ENCODE data around the gene PTPRJ. TPM values are rescaled to one million over a fixed set of nuclear protein-coding genes. Genes with fewer than 3 reads are reported as not detected.

PTPRJ gene
- polyA plus RNA-seq, 3 donors = 10.0 to 36.4 (median 14.6) TPM

DNA sequence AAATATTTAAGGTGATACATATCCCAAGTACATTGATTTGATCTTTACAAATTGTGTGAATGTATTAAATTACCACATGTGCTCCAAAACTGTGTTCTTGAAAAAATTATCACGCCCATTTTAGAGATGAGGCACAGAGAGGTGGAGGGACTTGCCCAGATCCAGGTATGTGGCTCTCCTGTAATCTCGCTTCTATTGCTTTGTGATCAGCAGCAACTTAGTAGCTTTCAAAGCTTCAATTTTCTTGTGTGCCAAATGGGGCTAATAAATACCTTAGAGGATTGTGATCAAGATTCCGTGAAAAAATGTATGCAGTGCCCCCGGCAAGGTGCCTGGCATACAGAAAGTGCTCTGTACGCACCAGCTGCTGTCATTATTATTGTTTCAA is 18.0 kb downstream of the PTPRJ start:
- no peaks in the 10 kb centered on the region for H3K27me3 ChIP-seq (ENCODE audit: control insufficient read depth in 2 of 2, insufficient read depth in 2 of 2, low read length in 2 of 2)
- H3K79me2 ChIP-seq (ENCODE audit: insufficient read depth, low read length) = peaks cover 98% of the 10 kb centered on the region
- no peak overlapping the region for H3K4me2 ChIP-seq (replicated peaks; ENCODE audit: extremely low read depth, low read length, poor library complexity, severe bottlenecking)
- H3K27ac Mint-ChIP-seq = no peak overlapping the region
- TF ChIP-seq, protein P1, sequence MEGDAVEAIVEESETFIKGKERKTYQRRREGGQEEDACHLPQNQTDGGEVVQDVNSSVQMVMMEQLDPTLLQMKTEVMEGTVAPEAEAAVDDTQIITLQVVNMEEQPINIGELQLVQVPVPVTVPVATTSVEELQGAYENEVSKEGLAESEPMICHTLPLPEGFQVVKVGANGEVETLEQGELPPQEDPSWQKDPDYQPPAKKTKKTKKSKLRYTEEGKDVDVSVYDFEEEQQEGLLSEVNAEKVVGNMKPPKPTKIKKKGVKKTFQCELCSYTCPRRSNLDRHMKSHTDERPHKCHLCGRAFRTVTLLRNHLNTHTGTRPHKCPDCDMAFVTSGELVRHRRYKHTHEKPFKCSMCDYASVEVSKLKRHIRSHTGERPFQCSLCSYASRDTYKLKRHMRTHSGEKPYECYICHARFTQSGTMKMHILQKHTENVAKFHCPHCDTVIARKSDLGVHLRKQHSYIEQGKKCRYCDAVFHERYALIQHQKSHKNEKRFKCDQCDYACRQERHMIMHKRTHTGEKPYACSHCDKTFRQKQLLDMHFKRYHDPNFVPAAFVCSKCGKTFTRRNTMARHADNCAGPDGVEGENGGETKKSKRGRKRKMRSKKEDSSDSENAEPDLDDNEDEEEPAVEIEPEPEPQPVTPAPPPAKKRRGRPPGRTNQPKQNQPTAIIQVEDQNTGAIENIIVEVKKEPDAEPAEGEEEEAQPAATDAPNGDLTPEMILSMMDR (IDR thresholded peaks at IDR 0.05) = no peak
- no peak overlapping the region for H3K4me3 ChIP-seq (replicated peaks in 1 of 3; ENCODE audit: low read depth in 2 of 3, low read length in 3 of 3)
- no peak for DNase-seq
- H3K27ac ChIP-seq (ENCODE audit: low read depth in 1 of 2, low read length in 2 of 2) = peak overlapping the region in 1 of 2 donors; percentile 15
- H3K9ac ChIP-seq (ENCODE audit: insufficient read depth, low read length, poor library complexity, severe bottlenecking) = no peak overlapping the region
- H3K4me3 Mint-ChIP-seq = no peak overlapping the region
- H3K27me3 Mint-ChIP-seq (ENCODE audit: low read depth in 3 of 3) = peaks cover 0 to 2% (median 0%) of the 10 kb centered on the region in 3 donors
- peaks cover 5 to 23% of the 10 kb centered on the region in 2 donors for H3K36me3 ChIP-seq (replicated peaks in 1 of 2; ENCODE audit: control insufficient read depth in 1 of 2, insufficient read depth in 2 of 2, low read length in 2 of 2)
- 96% methylated on average over 5 of the region's 5 CpGs for WGBS (ENCODE audit: insufficient coverage)
- H3K36me3 Mint-ChIP-seq = peaks cover 32 to 35% of the 10 kb centered on the region in 2 donors
- H3K4me1 Mint-ChIP-seq = peaks cover 71% of the 10 kb centered on the region
- H3K9me3 ChIP-seq (replicated peaks in 1 of 2; ENCODE audit: control insufficient read depth in 1 of 2, insufficient read depth in 1 of 2, low read length in 2 of 2) = no peaks in the 10 kb centered on the region
- no peak overlapping the region for H2AFZ ChIP-seq (ENCODE audit: insufficient read depth, low read depth, low read length, poor library complexity, severe bottlenecking)
- peaks cover 38 to 72% of the 10 kb centered on the region in 2 donors for H3K4me1 ChIP-seq (ENCODE audit: control insufficient read depth in 1 of 2, insufficient read depth in 2 of 2, low read length in 2 of 2)
- intact Hi-C loops (cut with micrococcal nuclease) = no loop called here
- peaks cover 0 to 2% (median 0%) of the 10 kb centered on the region in 7 donors for H3K9me3 Mint-ChIP-seq
- peaks cover 100% of the 10 kb centered on the region for H4K20me1 ChIP-seq (ENCODE audit: insufficient read depth, low read length)

DNA sequence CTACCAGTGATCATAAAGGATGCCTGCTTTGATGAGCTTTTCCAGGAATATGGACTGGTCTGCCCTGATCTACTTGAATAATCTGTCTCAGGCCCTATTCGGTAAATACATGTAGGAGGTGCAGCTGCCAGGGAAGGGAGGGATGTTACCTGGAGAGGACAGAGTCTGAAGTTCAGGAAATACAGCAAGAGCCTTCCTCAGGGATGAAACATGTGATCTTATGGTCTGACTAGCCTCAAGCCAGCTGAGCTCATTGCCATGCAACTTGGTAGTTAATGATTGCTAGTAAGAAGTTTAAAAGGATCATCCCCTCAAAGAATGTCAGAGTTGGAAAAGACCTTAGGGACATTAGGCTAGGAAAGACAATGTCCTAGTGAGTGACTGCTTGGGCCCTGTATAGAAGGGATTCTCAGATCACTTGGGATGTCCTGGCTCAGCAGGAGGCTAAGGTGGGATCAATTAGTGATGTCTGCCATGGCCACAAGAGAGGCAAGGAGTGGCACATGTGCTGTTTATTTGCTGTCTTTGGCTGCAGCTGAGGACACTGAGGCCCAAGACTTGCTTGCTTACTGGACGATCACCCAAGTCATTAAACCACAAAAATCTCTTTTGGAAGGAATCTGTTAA is 18.5 kb downstream of the PTPRJ start:
- H2AFZ ChIP-seq (ENCODE audit: insufficient read depth, low read depth, low read length, poor library complexity, severe bottlenecking) = no peak overlapping the region
- H3K9ac ChIP-seq (ENCODE audit: insufficient read depth, low read length, poor library complexity, severe bottlenecking) = no peak overlapping the region
- TF ChIP-seq, protein P1 (IDR thresholded peaks at IDR 0.05) = no peak
- WGBS (ENCODE audit: insufficient coverage) = no CpG with 5 or more reads among the region's 2 CpGs
- peaks cover 44 to 72% of the 10 kb centered on the region in 2 donors for H3K4me1 ChIP-seq (ENCODE audit: control insufficient read depth in 1 of 2, insufficient read depth in 2 of 2, low read length in 2 of 2)
- Mint-ChIP-seq H3K27me3 (ENCODE audit: low read depth in 3 of 3) (peaks cover 0 to 2% (median 0%) of the 10 kb centered on the region in 3 donors), H3K4me1 (peaks cover 66% of the 10 kb centered on the region), H3K9me3 (peaks cover 0 to 2% (median 0%) of the 10 kb centered on the region in 7 donors), H3K27ac (peak overlapping the region in 2 of 7 donors; percentile 54 to 76), H3K4me3 (no peak overlapping the region), H3K36me3 (peaks cover 32 to 35% of the 10 kb centered on the region in 2 donors)
- DNase-seq = no peak
- H3K4me2 ChIP-seq (replicated peaks; ENCODE audit: extremely low read depth, low read length, poor library complexity, severe bottlenecking) = no peak overlapping the region
- H3K79me2 ChIP-seq (ENCODE audit: insufficient read depth, low read length) = peaks cover 98% of the 10 kb centered on the region
- peak overlapping the region in 1 of 2 donors; percentile 15 for H3K27ac ChIP-seq (ENCODE audit: low read depth in 1 of 2, low read length in 2 of 2)
- no peak overlapping the region for H3K4me3 ChIP-seq (replicated peaks in 1 of 3; ENCODE audit: low read depth in 2 of 3, low read length in 3 of 3)
- no peaks in the 10 kb centered on the region for H3K9me3 ChIP-seq (replicated peaks in 1 of 2; ENCODE audit: control insufficient read depth in 1 of 2, insufficient read depth in 1 of 2, low read length in 2 of 2)
- H3K36me3 ChIP-seq (replicated peaks in 1 of 2; ENCODE audit: control insufficient read depth in 1 of 2, insufficient read depth in 2 of 2, low read length in 2 of 2) = peaks cover 3 to 23% of the 10 kb centered on the region in 2 donors
- H3K27me3 ChIP-seq (ENCODE audit: control insufficient read depth in 2 of 2, insufficient read depth in 2 of 2, low read length in 2 of 2) = no peaks in the 10 kb centered on the region
- H4K20me1 ChIP-seq (ENCODE audit: insufficient read depth, low read length) = peaks cover 100% of the 10 kb centered on the region
- intact Hi-C loops (cut with micrococcal nuclease) = no loop called here
